SJSA1 (cell line): Measurements from ENCODE around the gene EMP1. TPM values are rescaled to one million over a fixed set of nuclear protein-coding genes. Genes with fewer than 3 reads are reported as not detected.
A peak's percentile ranks its signal among the peaks of the same experiment; 100 is the strongest.

Experiments
- DNase-seq, 2 experiments: peaks; one replicate each; pipeline ENCODE4 v3.0.0-alpha.2; 2015 to 2020; ENCODE audit warnings: low spot score in 2 of 2, low read depth in 1 of 2
- H3K27ac ChIP-seq: fragments of 250-450 bp; sonication (Bioruptor Pico); 2 replicates; pipeline ENCODE4 v1.5.1; 2020; ENCODE audit warnings: mild to moderate bottlenecking, moderate library complexity
- H3K27me3 ChIP-seq: fragments of 250-450 bp; sonication (Bioruptor Pico); replicated peaks from 2 replicates; pipeline ENCODE4 v1.5.1; 2020; ENCODE audit warnings: mild to moderate bottlenecking, moderate library complexity
- H3K36me3 ChIP-seq: fragments of 250-450 bp; sonication (Bioruptor Pico); 2 replicates; pipeline ENCODE4 v1.5.1; 2020; ENCODE audit warnings: mild to moderate bottlenecking
- H3K4me1 ChIP-seq: fragments of 250-450 bp; sonication (Bioruptor Pico); replicated peaks from 2 replicates; pipeline ENCODE4 v1.6.1; 2021; ENCODE audit warnings: mild to moderate bottlenecking
- H3K4me3 ChIP-seq: fragments of 250-450 bp; sonication (Bioruptor Pico); 2 replicates; pipeline ENCODE4 v1.5.1; 2020; ENCODE audit warnings: mild to moderate bottlenecking
- H3K9me3 ChIP-seq: fragments of 250-450 bp; sonication (Bioruptor Pico); replicated peaks from 2 replicates; pipeline ENCODE4 v1.5.1; 2020; ENCODE audit warnings: mild to moderate bottlenecking
- total RNA-seq: library from RNA; depleted of rRNA; stranded (reverse); fragments of >200 nt; shearing (Covaris generic); gene quantifications from 2 replicates; pipeline ENCODE4 v1.2.3, GENCODE V29; 2014; rRNA removed

EMP1 gene
- total RNA-seq = 45.2 and 159 TPM in 2 replicates

DNA sequence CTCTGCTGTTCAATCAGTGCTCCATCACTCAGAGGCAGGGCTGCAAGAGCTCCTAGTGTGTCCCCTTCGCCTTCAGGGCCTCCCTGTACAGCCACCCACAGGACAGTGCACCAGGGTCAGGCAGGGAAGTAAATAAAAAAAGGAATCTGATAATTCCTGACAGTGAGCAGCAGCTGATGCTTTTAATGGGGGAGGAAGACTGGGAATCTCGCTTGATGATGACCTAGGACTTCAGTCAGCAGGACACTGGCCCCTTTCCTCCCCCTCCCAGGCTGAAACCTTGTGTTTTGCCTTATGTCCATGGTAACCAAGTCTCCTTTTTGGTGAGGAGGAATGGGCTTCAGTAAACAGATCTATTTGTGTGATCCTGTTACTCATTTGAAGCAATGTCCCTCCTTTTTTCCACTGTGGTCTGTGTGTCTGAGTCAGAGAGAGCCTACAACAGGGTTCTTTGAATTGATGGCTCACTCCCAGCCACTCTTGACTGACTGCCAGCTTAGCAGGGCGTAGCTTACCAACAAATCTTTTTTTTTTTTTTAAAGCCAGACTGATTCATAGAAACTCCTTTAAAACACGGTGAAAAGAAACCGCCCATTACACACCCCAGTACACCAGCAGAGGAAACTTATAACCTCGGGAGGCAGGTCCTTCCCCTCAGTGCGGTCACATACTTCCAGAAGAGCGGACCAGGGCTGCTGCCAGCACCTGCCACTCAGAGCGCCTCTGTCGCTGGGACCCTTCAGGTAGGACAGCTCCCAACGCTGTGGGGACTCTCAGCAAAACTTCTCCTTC is at the start of gene EMP1:
Gene EMP1 (plus strand): TSS at position 597 of the 792 bp plus-strand sequence. CDS start 14,785 bp downstream, outside the sequence.
- peaks cover 21% of the 10 kb centered on the region for H3K36me3 ChIP-seq
- peaks cover 65% of the 10 kb centered on the region for H3K4me1 ChIP-seq
- H3K27ac ChIP-seq = peak within 1 kb of the TSS; percentile 89
- peak within 1 kb of the TSS; percentile 48 for H3K4me3 ChIP-seq
- no peaks in the 10 kb centered on the region for H3K27me3 ChIP-seq
- peak; percentile 98 to 99 for DNase-seq
- H3K9me3 ChIP-seq = no peaks in the 10 kb centered on the region

DNA sequence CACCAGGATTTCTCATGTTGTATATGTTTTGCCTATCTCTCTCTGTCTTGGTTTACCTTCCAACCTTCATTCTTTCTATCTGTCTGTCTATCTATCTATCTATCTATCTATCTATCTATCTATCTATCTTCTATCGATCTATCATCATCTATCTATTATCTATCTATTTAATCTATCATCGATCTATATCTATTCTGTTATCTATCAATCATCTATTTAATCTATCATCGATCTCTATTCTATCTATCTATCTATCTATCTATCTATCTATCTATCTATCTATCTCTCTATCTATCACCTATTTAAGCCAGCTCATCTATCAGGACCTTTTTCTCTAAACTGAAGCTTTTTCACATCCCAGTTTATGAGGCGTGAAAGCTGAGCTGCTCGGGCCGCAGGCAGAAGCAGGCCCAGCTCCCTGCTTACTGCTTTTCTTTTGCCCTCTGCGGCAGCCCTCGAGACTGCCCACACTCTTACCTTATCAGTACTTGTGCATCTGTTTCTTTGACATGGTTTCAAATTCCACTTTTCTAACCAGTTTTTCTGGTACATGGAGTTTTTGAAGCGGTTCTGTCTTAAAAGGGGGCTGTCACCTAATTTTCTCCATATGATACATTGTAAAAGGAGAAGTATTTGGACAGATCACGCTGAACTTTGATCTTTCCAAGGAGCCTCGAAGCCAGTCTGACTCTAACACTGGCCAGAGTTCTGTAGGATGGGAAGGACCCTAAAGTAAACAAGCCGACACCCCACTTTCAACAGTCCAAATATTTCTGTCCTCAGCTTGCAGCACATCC is 48.6 kb upstream of the EMP1 start:
- H3K4me3 ChIP-seq = no peak overlapping the region
- no peaks in the 10 kb centered on the region for H3K36me3 ChIP-seq
- no peak overlapping the region for H3K27ac ChIP-seq
- H3K27me3 ChIP-seq = no peaks in the 10 kb centered on the region
- DNase-seq = no peak
- H3K4me1 ChIP-seq = no peaks in the 10 kb centered on the region
- no peaks in the 10 kb centered on the region for H3K9me3 ChIP-seq

DNA sequence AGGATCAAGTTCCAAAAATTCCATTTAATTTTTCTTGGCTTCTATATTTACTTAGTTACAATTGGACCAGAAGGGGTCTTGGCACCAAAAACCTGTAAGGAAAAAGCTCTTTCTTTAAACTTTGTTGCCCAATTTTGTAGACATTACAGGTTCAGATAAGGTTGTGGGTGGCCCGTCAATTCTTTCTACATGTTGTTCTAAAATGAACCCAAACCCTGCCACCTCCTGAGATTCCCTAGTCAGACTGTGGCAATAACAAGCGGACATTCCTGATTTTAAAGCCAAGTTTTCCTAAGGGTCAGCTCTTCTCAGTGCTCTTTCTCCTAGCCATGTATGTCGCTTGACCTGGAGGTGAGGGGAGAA is 48.1 kb upstream of the EMP1 start:
- H3K36me3 ChIP-seq = no peaks in the 10 kb centered on the region
- H3K27me3 ChIP-seq = no peaks in the 10 kb centered on the region
- H3K4me3 ChIP-seq = no peak overlapping the region
- no peak overlapping the region for H3K27ac ChIP-seq
- H3K9me3 ChIP-seq = no peaks in the 10 kb centered on the region
- no peak for DNase-seq
- H3K4me1 ChIP-seq = no peaks in the 10 kb centered on the region

DNA sequence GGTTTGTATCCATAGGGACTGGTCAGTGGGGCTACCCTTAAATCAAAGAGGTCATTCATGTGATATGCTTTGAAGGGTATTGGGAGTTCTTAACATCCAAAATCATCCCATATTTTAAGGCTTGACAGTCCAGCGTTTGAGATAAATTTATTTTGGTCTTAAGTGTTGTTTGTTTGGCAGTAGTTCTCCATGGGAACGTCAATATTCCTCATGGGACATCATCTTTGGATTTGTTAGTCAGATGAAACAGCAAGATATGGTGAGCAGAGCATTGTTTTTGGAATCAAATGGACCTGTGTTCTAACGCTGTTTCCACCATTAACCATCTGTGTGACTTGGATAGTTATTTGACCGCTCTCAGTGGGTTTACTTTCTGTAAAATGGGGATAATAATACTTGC is 47.1 kb upstream of the EMP1 start:
- H3K4me3 ChIP-seq = no peak overlapping the region
- no peaks in the 10 kb centered on the region for H3K9me3 ChIP-seq
- DNase-seq = no peak
- no peaks in the 10 kb centered on the region for H3K36me3 ChIP-seq
- no peaks in the 10 kb centered on the region for H3K27me3 ChIP-seq
- no peak overlapping the region for H3K27ac ChIP-seq
- no peaks in the 10 kb centered on the region for H3K4me1 ChIP-seq

GRCh38 chr12:13152281-13152680 is 44.2 kb upstream of the EMP1 start:
- Histone ChIP-seq H3K36me3 (no peaks in the 10 kb centered on the region), H3K9me3 (no peaks in the 10 kb centered on the region), H3K27me3 (no peaks in the 10 kb centered on the region), H3K4me3 (no peak overlapping the region), H3K27ac (no peak overlapping the region), H3K4me1 (no peaks in the 10 kb centered on the region)
- no peak for DNase-seq

GRCh38 chr12:13152756-13153155 is 43.8 kb upstream of the EMP1 start:
- no peaks in the 10 kb centered on the region for H3K9me3 ChIP-seq
- DNase-seq = no peak
- H3K4me1 ChIP-seq = no peaks in the 10 kb centered on the region
- no peak overlapping the region for H3K27ac ChIP-seq
- no peaks in the 10 kb centered on the region for H3K36me3 ChIP-seq
- H3K27me3 ChIP-seq = no peaks in the 10 kb centered on the region
- H3K4me3 ChIP-seq = no peak overlapping the region

DNA sequence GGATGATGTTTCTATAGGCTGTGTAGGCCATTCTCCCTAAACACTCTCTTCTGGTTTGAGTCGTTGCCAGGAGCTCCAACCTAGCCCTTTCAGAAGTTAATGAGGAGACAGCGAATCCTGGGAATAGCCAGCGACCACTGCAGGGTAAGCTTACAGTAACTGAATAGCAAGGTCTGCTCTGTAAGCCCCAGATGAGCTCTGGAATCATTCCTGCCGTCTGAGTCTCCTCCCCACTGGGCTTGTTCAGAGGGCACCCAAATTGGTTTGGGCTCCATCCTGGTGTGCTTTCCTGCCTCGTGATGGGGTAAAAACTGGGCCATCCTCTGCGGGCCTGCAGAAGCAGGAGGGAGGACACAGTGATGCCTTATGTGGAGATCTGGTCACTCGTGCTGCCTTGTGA is 43.3 kb upstream of the EMP1 start:
- H3K4me3 ChIP-seq = no peak overlapping the region
- no peak for DNase-seq
- H3K27me3 ChIP-seq = no peaks in the 10 kb centered on the region
- no peaks in the 10 kb centered on the region for H3K4me1 ChIP-seq
- no peaks in the 10 kb centered on the region for H3K36me3 ChIP-seq
- H3K9me3 ChIP-seq = no peaks in the 10 kb centered on the region
- no peak overlapping the region for H3K27ac ChIP-seq

GRCh38 chr12:13154027-13154538 is 42.4 kb upstream of the EMP1 start:
- Histone ChIP-seq H3K4me1 (no peaks in the 10 kb centered on the region), H3K4me3 (no peak overlapping the region), H3K36me3 (no peaks in the 10 kb centered on the region), H3K27me3 (no peaks in the 10 kb centered on the region), H3K27ac (no peak overlapping the region), H3K9me3 (no peaks in the 10 kb centered on the region)
- DNase-seq = no peak

DNA sequence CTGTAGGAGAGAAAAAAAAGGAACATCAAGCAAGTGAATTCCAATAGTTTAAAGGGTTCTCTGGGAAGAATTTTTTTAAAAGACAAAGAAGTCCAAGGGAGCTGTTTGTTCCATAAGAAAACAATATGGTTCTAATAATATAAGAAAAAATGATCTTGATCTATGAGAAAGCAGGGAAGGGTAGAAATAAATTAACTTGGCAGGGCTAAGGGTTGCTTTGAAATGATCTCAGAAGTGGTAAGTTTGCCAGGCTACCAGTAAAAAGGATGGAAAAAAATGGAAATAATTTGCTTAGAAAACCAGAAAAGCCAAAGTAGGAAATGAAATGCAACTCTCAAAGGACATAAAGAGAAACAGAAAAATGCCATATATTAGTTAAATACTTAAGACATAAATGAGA is 41.7 kb upstream of the EMP1 start:
- Histone ChIP-seq H3K4me1 (no peaks in the 10 kb centered on the region), H3K4me3 (no peak overlapping the region), H3K27me3 (no peaks in the 10 kb centered on the region), H3K9me3 (no peaks in the 10 kb centered on the region), H3K27ac (no peak overlapping the region), H3K36me3 (no peaks in the 10 kb centered on the region)
- DNase-seq = no peak

DNA sequence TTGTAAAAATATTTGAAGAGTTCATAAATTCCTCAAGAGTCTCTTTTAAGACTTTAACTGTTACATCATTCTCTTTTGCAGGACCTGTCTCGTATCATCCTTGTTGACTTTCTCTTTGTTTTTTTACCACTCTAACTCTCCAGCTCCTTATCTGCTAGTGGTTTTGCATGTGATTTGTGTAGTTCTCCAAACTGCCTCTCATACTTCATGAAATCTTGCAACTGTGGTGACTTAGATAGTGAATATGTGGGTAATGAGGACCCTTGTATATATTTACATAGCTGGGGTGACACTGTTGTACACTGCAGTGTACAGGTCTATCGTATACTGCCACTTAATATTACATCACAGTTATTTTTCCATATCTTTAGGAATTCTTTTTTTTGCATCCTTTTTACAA is 40.2 kb upstream of the EMP1 start:
- no peaks in the 10 kb centered on the region for H3K4me1 ChIP-seq
- no peaks in the 10 kb centered on the region for H3K27me3 ChIP-seq
- H3K36me3 ChIP-seq = no peaks in the 10 kb centered on the region
- H3K27ac ChIP-seq = no peak overlapping the region
- H3K4me3 ChIP-seq = no peak overlapping the region
- no peak for DNase-seq
- no peaks in the 10 kb centered on the region for H3K9me3 ChIP-seq

DNA sequence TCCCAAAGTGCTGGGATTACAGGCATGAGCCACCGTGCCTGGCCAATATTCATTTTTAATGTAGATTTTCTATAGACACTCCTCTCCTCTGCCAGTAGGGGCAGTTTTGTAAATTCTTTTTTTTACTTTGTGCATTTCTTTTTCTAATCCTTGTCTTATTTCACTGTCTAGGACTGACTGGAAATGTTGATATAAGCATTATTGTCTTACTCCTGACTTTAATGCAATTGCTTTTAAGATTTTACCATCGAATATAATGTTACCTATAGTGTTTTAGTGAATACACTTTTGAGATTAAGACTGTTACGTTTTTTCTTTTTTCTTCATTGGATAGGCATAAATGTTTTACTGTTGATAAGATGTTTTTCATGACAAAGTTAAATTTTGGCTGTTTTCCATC is 35.4 kb upstream of the EMP1 start:
- Histone ChIP-seq H3K4me3 (no peak overlapping the region), H3K36me3 (no peaks in the 10 kb centered on the region), H3K27ac (no peak overlapping the region), H3K9me3 (no peaks in the 10 kb centered on the region), H3K27me3 (no peaks in the 10 kb centered on the region), H3K4me1 (peaks cover 11% of the 10 kb centered on the region)
- no peak for DNase-seq

GRCh38 chr12:13162904-13163303 is 33.6 kb upstream of the EMP1 start:
- DNase-seq = no peak
- no peak overlapping the region for H3K4me3 ChIP-seq
- H3K27ac ChIP-seq = no peak overlapping the region
- H3K9me3 ChIP-seq = no peaks in the 10 kb centered on the region
- no peaks in the 10 kb centered on the region for H3K27me3 ChIP-seq
- H3K36me3 ChIP-seq = no peaks in the 10 kb centered on the region
- peaks cover 21% of the 10 kb centered on the region for H3K4me1 ChIP-seq

DNA sequence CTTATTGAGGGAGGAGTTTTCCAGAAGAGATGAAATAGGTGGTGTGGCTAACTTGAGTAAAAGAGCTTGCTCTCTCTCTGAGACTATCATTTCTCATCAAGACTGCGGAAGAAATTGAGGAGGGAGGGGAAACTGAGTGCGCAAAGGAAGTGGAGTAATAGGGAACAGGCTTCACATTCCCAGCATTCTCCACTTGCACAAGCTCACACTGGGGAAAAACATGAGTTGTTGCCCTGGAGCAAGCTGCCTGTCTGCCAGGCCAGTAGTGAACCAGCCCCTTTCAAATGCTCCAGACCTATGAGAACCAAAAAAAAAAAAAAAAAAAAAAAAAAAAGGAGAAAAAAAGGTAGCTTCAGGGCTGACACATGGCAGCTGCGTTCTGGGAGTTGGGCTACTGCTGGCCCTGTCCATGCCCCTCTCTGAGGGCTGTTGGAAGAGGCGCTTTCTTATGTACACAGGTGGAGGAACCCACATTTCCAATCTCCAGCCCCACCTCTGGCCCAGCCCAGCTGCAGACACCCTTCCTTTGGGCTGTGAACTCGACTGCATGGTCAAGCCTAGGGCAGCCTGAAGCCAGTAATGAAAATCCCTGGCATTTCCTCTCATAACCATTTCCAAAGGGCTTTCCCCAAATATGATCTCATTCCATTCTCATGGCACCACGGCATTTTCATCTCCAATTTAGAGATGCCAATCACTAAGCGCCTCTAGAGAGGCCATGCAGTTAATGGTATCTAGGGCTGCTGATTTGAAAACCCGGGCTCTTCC is 32.5 kb upstream of the EMP1 start:
- peaks cover 21% of the 10 kb centered on the region for H3K4me1 ChIP-seq
- no peak overlapping the region for H3K4me3 ChIP-seq
- H3K27ac ChIP-seq = no peak overlapping the region
- no peaks in the 10 kb centered on the region for H3K9me3 ChIP-seq
- no peak for DNase-seq
- no peaks in the 10 kb centered on the region for H3K36me3 ChIP-seq
- H3K27me3 ChIP-seq = no peaks in the 10 kb centered on the region
